GM12801 (cell line): ENCODE data around the gene CLEC18A.

Experiments
- CTCF ChIP-seq: IDR thresholded peaks from one replicate; pipeline ENCODE4 v1.5.1; 2011; ENCODE audit warnings: control low read depth; ENCODE audit not compliant: insufficient read length; ENCODE audit errors: extremely low read depth

CLEC18A gene

GRCh38 chr16:69931631-69932030 lies 19.5 kb upstream of the CLEC18A start:
- no peak for TF ChIP-seq CTCF

GRCh38 chr16:69932228-69932627 lies 18.9 kb upstream of the CLEC18A start:
- TF ChIP-seq CTCF, result no peak

- TF ChIP-seq CTCF, result no peak
Measured at GRCh38 chr16:69932691-69933392, 18.3 kb upstream of the CLEC18A start.

GRCh38 chr16:69934044-69934443 lies 17.1 kb upstream of the CLEC18A start:
- no peak for TF ChIP-seq CTCF

- TF ChIP-seq CTCF, result no peak
Measured at GRCh38 chr16:69934751-69935150, 16.4 kb upstream of the CLEC18A start.

GRCh38 chr16:69935278-69935711 lies 15.8 kb upstream of the CLEC18A start:
- TF ChIP-seq CTCF, result no peak

- no peak for TF ChIP-seq CTCF
Measured at GRCh38 chr16:69935740-69936139, 15.4 kb upstream of the CLEC18A start.
